Putamen (tissue), 1 donor: ENCODE measurements around the gene TPD52L2.
A peak's percentile ranks its signal among the peaks of the same experiment; 100 is the strongest.
"Not testable (repeated sequence)": the region's sequence is repeated elsewhere in the genome, so short reads cannot be mapped to it uniquely, and the experiment has no call there.

Experiments
- DNase-seq: peaks from one replicate; pipeline ENCODE4 v3.0.0-alpha.2; 2016; ENCODE audit warnings: low spot score

The TPD52L2 gene

GRCh38 chr20:63855363-63856097 lies 9.5 kb upstream of the TPD52L2 start:
- DNase-seq = no peak

DNA sequence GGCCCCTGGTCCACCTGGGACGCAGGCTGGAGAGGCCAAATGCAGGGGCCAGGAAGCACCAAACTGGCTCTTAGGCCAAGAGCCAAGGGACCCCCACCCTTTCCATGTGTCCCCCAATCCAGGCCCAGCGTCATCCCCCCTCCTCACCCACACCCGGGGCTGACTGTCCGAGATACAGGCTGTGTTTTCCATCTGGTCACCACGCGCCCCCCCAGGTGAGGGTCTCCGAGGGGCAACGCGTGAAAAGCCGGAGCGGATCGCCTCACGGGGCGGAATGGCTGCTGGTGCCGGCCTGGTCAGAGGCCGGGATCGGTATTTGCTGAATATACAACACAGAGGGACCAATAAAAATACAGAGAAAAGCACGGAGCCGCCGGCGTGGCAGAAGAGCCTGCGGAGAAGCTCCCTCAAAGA lies 9.0 kb upstream of the TPD52L2 start:
- DNase-seq = no peak

GRCh38 chr20:63857764-63858392 lies 7.2 kb upstream of the TPD52L2 start:
- DNase-seq = no peak

DNA sequence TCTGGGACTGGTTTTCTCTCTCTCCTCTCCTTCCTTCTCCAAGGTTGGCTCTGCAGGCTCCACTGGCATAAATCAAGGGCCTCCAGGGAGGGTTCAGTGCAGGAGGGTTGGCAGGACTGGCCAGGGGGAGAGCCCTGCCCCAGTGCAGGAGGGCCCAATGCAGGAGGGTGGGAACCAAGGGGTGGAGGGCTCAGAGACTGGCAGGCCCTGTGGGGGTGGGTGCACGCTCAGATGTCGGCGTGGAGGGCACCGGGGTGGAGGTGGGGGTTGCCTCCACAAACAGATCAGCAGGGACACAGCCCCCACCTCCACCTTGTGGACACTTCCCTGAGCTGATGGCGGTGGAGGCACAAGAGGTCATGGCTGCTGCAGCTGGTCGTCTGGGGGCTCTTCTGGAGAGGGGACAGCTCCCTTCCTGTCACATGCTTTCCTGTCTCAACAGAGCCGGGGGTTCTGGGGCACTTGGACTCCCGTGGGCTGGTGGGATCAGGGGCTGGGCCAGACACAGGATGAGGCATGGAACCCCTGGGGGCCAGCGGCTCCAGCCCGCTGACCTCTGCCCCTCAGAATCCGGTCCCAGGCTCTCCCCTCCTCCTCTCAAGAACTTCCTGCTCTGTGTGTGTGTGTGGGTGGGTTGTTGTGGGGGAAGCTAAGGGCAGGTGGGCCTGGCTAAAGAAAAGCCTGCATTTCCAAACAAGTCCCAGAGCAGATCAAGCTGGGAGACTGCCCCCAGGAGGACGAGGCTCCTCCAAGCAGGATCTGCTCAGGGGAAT lies 6.5 kb upstream of the TPD52L2 start:
- no peak for DNase-seq

GRCh38 chr20:63859166-63859699 lies 5.8 kb upstream of the TPD52L2 start:
- DNase-seq = no peak

DNA sequence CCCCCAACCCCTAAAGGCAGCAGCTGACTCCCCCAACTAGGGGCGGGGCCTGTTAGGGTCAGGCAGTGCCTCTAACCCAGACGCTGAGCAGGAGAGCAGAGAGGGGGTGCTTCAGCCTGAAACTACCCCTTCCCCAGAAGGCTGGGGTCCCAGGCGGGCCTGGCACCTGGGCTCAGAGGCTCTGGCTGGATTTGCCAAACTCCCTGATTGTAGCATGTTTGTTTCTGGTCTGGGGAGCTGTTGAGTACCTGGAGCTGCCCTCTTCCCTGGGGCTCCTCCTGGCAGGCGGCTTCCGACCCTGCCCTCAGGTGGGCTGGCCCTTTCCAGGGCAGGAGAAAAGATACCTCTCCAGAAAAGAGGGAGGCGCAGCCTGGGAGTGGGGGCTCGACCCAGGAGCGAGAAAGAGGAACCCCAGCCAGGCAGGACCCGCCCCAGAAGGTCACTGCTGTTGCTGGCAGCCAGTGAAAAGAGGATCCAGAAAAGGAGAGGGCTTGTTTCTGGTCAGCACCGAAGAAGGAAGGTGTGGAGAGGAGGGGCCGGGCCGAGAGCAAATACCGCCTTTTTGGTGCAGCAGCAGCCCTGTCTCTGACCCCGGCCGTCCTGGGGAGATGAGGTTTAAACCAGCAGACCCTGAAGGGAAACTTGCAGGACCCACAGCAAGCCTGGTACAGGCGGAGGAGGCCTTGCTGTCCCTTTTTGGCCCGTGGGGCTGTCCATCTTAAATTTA lies 4.6 kb upstream of the TPD52L2 start:
- no peak for DNase-seq

DNA sequence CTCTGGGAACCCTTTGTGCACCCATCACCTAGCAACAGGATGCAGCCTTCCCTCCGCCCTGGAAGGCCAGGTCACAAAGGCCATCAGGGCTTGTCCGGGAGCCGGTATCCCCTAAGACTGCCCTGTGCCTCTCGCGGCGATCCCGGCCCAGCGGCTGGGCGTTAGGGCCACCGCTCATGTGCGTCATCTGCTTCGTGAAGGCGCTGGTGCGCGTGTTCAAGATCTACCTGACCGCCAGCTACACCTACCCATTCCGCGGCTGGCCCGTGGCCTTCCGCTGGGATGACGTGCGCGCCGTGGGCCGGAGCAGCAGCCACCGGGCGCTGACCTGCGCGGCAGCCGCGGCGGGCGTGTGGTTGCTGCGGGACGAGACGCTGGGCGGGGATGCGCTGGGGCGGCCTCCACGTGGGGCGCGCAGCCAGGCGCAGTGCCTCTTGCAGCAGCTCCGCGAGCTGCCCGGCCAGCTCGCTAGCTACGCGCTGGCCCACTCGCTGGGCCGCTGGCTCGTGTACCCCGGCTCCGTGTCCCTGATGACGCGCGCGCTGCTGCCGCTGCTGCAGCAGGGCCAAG lies 3.6 kb upstream of the TPD52L2 start, which contains the start of gene ABHD16B:
ABHD16B (plus strand) TSS at position 134 of the 570 bp plus-strand sequence; CDS start at position 177, 43 bp downstream.
- no peak for DNase-seq

- DNase-seq = no peak
Observed at GRCh38 chr20:63861981-63862901, 2.8 kb upstream of the TPD52L2 start.

- DNase-seq = no peak
Observed at GRCh38 chr20:63863021-63863797, 1.9 kb upstream of the TPD52L2 start.

DNA sequence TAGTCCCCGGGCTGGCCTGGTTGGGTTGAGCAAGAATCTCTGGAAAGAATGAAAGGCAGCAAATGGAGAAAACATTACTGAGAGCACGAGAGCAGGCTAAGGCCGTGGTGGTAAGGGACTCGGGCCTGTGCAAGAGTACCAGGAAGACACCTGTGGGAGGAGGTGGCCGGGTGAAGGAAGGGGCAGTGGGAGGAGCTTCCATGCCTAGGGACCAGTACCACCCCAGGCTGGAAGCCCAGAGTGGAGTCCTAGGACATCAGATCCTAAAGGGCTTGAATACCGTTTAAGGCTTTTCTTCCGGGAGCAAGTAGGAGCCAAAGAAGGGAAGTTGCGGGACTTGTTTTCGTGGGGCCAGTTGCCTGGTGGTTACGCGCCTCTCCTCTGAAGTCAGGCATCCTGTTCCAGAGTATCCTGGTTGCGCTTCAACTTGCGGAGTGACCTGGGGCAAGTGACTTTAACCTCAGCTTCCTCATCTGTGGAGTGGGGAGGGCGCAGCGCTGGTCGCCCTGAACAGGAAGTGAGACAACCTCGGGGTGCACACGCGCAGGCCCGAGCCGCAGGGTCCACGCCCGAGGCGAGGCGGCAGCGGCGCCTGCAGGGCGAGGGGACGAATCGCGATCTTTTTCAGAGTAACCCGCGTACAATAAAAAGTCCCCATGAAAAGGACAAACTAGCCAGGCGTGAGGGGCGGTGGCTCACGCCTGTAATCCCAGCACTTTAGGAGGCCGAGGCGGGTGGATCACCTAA lies 1.1 kb upstream of the TPD52L2 start:
- DNase-seq = peak; percentile 56

DNA sequence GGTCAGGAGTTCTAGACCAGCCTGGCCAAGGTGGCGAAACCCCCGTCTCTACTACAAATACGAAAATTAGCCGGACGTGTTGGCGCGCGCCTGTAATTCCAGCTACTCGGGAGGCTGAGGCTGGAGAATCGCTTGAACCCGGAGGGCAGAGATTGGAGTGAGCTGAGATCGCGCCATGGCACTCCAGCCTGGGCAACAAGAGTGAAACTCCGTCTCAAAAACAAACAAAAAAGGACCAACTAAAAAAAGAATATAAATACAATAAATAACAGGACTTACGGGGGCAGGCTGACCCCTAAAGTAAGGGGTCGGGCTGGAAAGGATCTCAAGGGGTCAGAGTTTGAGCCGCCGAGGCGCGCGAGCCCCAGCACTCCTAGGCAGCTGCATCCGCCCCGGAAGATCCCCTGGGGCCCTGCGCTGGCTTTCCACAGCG lies 509 bp upstream of the TPD52L2 start:
- DNase-seq = no peak

GRCh38 chr20:63867042-63867441 lies 2.0 kb downstream of the TPD52L2 start:
- not testable (repeated sequence) for DNase-seq

GRCh38 chr20:63868264-63868663 lies 3.2 kb downstream of the TPD52L2 start:
- no peak for DNase-seq

GRCh38 chr20:63873477-63873971 lies 8.5 kb downstream of the TPD52L2 start:
- no peak for DNase-seq

GRCh38 chr20:63874241-63874640 lies 9.2 kb downstream of the TPD52L2 start:
- not testable (repeated sequence) for DNase-seq

DNA sequence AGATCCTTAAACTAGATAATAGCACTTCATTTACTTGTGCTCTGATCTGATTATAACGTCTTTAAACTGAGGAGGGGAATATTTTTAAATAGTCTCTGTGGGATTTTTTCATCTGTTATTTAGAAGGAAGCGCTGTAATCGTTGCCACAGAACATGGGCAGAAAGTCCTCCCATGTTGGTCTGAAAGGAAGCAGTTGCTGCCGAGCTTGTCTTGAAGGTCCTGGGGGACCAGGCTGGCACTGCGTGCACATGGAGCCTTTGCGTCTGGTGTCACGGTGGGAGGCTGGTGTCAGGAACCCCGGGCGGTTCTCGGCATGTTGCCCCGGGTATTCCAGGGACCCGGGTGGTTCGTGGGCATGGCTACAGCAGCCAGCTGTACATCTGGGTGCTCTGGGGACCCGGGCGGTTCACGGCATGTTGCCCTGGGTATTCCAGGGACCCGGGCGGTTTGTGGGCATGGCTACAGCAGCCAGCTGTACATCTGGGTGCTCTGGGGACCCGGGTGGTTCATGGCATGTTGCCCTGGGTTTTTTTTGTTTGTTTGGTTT lies 11.5 kb downstream of the TPD52L2 start:
- no peak for DNase-seq

- no peak for DNase-seq
Observed at GRCh38 chr20:63877755-63878470, 12.8 kb downstream of the TPD52L2 start.
